ENCODE data around the gene ZBTB48.
"Not testable (repeated sequence)": the region's sequence is repeated elsewhere in the genome, so short reads cannot be mapped to it uniquely, and the experiment has no call there.

The ZBTB48 gene

DNA sequence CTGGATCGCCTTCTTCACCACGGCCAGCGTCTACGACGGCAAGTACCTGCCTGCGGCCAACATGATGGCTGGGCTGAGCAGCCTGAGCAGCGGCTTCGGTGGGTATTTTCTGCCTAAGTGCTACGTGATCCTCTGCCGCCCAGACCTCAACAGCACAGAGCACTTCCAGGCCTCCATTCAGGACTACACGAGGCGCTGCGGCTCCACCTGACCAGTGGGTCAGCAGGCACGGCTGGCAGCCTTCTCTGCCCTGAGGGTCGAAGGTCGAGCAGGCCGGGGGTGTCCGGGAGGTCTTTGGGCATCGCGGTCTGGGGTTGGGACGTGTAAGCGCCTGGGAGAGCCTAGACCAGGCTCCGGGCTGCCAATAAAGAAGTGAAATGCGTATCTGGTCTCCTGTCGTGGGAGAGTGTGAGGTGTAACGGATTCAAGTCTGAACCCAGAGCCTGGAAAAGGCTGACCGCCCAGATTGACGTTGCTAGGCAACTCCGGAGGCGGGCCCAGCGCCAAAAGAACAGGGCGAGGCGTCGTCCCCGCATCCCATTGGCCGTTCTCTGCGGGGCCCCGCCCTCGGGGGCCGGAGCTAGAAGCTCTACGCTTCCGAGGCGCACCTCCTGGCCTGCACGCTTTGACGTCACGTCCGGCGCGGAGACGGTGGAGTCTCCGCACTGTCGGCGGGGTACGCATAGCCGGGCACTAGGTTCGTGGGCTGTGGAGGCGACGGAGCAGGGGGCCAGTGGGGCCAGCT lies at the start of gene ZBTB48:
TSS of gene ZBTB48 (plus strand) at position 621 of the 745 bp plus-strand sequence. CDS start 616 bp downstream, outside the sequence.
- DNase-seq: peak; percentile 99

GRCh38 chr1:6530504-6531160 lies 49.2 kb upstream of the ZBTB48 start:
- no peak for DNase-seq

- no peak for DNase-seq
These were observed 47.8 kb upstream of the ZBTB48 start for GRCh38 chr1:6531996-6532395.

DNA sequence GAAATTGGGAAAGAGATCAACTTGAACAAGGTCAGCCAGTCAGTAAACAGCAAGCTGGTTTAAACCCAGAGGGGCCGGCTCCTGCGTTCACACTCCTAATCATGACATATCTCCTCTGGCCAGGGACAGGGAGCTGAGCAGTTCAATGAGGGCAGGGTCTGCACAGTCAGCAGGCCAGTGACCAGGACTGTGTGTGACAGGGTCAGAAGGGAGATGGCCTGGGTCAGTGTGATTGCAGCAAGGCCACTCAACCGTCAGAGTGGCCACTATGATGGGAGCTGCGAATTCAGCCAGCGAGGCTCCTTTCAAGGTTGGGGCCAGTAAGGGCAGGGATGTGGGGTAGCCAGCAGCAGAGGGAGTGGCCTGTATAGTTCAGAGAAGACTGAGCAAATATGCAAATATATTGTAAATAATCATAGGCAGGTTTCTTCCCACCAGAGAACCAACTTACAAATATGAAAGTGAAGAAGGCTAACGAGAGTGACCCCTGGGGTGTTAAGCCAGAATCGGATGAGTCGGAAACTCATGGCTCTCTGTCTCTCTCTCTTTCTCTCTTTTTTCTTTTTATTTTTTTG lies 45.5 kb upstream of the ZBTB48 start:
- DNase-seq: no peak

GRCh38 chr1:6535214-6535613 lies 44.6 kb upstream of the ZBTB48 start:
- DNase-seq: peak; percentile 5

DNA sequence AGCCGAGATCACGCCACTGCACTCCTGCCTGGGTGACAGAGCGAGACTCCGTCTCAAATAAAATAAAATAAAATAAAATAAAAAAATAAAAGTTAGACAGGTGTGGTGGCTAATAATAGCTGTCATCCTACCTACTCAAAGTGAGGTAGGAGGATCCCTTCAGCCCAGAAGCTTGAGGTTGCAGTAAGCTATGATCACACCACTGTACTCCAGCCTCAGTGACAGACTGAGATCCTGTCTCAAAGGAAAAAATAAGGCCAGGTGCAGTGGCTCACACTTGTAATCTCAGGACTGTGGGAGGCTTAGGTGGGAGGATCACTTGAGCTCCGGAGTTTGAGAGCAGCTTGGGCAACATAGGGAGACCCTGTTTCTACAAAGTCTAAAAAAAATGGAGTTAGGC lies 43.5 kb upstream of the ZBTB48 start:
- no peak for DNase-seq

DNA sequence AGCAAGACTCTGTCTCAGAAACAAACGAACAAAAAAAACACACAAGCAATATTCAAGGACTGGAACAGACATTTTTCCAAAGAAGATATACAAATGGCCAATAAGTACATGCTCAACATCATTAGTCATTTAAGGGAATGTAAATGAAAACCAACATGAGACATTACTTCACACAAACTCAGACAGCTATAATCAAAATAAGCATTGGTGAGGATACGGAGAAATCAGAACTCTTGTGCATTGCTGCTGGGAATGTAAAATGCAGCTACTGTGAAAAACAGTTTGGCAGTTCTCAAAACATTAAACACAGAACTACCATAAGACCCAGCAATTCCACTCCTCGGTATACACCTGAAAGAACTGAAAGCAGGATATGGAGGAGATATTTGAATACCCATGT lies 40.8 kb upstream of the ZBTB48 start:
- DNase-seq: no peak

DNA sequence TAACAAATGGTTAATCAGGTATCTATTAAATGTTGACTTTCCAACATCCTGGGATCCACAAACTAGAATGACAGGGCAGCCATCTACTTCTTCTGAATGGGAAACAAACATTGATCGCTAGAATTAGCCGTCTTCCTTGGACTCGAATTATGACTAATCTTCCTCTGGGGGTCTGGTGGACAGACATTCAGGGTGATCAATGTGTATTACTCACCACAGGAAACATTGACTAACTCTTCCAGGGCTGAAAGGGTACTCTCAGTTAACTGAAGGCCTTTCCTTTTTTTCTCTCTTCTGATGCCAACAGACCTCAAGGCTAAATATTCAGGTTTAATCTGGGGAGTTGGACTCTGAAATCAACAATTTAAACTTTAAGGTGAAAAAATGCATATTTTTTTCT lies 35.0 kb upstream of the ZBTB48 start:
- no peak for DNase-seq

DNA sequence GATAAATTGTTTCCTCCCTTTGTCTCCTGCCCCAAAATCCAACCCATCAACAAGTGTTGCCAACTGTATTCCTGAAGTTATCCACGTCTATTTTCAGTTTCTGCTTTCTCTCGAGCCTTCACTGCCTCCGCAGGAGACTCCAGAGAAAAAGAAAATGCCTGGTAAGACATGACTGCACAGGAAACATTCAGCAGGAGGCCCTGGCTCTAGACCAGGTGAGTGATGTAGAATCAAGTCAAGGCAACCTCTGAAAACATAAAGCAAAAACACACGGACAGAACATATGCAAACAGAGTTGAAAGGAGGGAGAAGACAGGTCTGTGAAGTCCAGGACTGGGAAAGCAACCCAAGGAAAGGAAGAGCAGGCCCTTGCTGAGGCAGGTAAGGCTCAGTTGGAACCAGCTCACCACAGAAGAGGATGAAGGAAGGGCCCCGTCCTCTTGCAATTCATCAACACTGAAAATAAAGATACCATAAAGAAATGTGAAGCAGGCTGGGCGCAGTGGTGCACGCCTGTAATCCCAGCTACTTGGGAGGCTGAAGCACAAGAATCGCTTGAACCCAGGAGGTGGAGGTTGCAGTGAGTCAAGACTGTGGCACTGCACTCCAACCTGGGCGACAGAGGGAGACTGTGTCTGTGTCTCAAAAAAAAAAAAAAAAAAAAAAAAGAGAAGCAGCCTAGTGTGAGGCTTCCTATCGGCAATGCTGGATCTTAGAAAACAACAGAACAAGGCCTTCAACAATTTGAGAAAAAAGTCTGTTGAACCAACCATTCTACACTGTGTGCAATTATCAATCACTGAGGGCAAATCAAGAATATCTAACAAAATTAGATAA lies 34.3 kb upstream of the ZBTB48 start:
- no peak for DNase-seq

DNA sequence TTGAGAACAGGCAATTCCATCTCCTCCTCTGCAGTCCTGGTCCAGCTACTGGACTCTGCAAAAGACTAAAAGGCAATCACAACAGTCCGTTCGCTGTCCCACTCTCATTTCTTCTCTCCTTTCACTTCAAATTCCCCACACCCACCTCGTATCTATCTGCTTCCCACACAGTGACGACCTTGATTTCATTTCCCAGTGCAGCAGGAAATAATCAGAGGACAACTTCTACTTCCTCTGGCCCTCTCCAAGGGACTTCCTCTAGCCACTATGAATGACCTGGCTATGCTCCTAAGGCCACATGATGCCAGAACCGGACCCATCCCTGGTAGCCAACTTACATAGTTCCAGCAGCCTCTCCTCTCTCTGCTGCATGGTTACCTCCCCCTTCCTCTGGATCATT lies 33.5 kb upstream of the ZBTB48 start:
- peak; percentile 7 for DNase-seq

DNA sequence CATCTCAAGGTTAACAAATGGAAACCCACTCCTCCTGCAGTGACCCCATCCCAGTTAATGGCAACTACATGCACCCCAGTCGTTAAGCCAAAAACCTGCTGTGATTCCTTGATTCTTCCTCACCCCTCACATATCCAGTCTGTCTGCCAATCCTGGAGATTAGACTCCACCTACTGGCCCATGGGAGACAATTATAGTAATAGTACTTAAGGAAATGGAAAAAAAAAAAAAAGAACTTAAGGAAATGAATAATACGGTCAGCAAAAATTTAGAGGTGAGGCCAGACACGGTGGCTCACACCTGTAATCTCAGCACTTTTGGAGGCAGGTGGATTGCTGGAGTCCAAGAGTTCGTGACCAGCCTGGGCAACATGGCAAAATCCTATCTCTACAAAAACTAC lies 32.5 kb upstream of the ZBTB48 start:
- DNase-seq: no peak

DNA sequence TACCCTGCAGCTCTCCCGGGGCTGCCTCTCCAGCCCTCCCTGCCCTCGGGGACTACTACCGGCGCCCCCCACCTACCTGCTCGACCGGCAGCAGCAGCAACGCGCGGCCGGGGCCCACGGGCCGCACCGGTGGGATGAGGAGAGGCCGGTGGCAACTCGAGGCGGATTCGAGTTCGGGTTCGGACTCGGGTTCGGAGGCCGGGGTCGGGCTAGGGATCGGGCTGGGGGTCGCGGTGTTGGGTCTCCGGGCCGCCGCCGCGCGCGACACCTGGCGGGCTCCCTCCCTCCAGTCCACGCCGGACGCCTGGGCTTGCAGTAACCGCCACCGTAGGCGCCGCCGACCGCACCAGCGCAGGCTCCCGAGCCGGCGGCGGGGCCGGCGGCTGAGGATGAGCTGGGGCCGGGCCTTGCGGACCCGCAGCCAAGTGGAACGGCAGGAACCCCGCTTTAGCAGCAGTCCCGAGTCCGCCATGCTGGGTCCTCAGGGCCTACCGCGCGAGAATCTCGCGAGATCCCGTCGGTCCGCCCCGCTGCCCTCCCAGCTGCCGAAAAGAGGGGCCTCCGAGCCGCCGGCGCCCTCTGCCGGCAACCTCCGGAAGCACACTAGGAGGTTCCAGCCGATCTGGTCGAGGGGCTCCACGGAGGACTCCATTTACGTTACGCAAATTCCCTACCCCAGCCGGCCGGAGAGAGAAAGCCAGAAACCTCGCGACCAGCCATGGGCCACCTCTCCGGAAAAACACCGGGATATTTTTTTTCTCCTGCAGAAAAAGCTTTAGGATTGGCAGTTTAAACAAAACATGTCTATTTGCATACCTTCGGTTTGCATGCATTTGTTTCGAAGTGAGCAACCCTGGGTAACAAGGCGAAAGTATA lies 25.5 kb upstream of the ZBTB48 start, which contains the start of gene NOL9:
TSS of gene NOL9 (minus strand) at position 483 of the 876 bp plus-strand sequence. CDS start at position 472, 11 bp downstream.
- DNase-seq: peak; percentile 94

- DNase-seq: no peak
These were observed 24.7 kb upstream of the ZBTB48 start, which contains the start of gene TAS1R1 for GRCh38 chr1:6554907-6555778. Gene TAS1R1 (plus strand): TSS chr1:6555307. CDS start chr1:6555374, 67 bp downstream.

DNA sequence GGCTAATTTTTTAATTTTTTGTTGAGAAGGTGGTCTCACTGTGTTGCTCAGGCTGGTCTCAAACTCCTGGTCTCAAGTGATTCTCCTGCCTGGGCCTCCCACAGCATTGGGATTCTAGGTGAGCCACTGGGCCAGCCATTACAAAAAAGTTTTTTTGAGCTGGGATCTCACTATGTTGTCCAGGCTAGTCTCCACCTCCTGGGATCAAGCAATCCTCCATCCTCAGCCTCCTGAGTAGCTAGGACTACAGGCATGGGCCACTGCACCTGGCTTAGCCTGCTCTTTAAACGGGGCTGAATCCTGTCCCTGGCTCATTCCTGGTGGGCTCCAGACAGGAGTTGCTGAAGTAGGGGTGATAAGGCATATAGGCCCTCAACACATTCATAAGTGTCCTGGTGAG lies 22.2 kb upstream of the ZBTB48 start:
- DNase-seq: no peak

GRCh38 chr1:6559161-6559560 lies 20.6 kb upstream of the ZBTB48 start:
- not testable (repeated sequence) for DNase-seq

DNA sequence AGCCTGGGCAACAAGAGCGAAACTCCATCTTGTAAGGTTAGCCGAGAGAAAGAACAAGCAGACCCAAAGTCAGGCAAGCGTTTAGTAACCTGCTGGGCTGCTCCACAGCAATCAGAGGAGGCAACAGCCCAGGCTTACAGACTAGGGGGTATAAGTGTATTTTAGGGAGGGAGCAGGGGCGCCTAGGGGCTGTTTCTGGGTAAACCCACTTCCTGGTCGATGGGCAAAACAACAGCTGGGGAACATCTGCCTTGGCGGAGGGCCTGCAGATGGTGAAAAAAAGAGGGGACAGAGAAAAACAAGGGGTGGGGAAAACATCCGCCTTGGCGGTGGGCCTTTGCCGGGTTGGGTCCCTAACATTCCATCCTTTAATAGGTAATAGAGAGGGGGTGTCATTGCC lies 19.5 kb upstream of the ZBTB48 start:
- no peak for DNase-seq

- no peak for DNase-seq
These were observed 10.8 kb upstream of the ZBTB48 start for GRCh38 chr1:6569033-6569432.

GRCh38 chr1:6570100-6570499 lies 9.7 kb upstream of the ZBTB48 start:
- DNase-seq: no peak

DNA sequence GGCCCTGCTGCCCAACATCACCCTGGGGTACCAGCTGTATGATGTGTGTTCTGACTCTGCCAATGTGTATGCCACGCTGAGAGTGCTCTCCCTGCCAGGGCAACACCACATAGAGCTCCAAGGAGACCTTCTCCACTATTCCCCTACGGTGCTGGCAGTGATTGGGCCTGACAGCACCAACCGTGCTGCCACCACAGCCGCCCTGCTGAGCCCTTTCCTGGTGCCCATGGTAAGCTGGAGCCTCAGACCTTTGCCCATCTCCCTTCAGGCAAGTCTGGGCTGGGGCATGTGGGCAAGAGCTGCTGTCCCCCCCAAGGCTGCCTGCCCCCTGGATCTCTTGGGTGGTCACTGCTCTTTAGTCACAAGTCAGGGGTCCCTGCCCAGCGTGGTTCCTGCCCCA lies 8.8 kb upstream of the ZBTB48 start:
- DNase-seq: no peak

GRCh38 chr1:6572653-6573383 lies 7.0 kb upstream of the ZBTB48 start:
- no peak for DNase-seq

All from inflammatory macrophage treated with lipopolysaccharide for 4 hours (primary cell).